ENCODE results near the gene KRTAP5-2. TPM values are rescaled to one million over a fixed set of nuclear protein-coding genes. Genes with fewer than 3 reads are reported as not detected.

The KRTAP5-2 gene
- total and polyA plus RNA-seq, 11 donors = not detected

- intact Hi-C loops (cut with DNase I) = loop anchor here in 7 of 10 donors (2.0 to 10.0 kb wide), 7 partner anchors 14 to 370 kb away; partner anchors contain the start of gene TOLLIP (in 1 of the 7)
- Histone ChIP-seq H3K4me1 (peaks cover 2 to 57% (median 31%) of the 10 kb centered on the region in 12 donors), H3K27me3 (peaks cover 0 to 25% (median 0%) of the 10 kb centered on the region in 9 donors), H3K9me3 (peaks cover 0 to 5% (median 0%) of the 10 kb centered on the region in 12 donors), H3K4me3 (peak overlapping the region; percentile 51 to 85 (median 74)), H3K36me3 (no peaks in the 10 kb centered on the region), H3K27ac (peak overlapping the region in 11 of 12 donors; percentile 24 to 91 (median 82))
- no peak for TF ChIP-seq POLR2A (IDR thresholded peaks at IDR 0.05)
- TF ChIP-seq, protein P1, sequence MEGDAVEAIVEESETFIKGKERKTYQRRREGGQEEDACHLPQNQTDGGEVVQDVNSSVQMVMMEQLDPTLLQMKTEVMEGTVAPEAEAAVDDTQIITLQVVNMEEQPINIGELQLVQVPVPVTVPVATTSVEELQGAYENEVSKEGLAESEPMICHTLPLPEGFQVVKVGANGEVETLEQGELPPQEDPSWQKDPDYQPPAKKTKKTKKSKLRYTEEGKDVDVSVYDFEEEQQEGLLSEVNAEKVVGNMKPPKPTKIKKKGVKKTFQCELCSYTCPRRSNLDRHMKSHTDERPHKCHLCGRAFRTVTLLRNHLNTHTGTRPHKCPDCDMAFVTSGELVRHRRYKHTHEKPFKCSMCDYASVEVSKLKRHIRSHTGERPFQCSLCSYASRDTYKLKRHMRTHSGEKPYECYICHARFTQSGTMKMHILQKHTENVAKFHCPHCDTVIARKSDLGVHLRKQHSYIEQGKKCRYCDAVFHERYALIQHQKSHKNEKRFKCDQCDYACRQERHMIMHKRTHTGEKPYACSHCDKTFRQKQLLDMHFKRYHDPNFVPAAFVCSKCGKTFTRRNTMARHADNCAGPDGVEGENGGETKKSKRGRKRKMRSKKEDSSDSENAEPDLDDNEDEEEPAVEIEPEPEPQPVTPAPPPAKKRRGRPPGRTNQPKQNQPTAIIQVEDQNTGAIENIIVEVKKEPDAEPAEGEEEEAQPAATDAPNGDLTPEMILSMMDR (IDR thresholded peaks at IDR 0.05) = no peak
- DNase-seq (peak in 2 of 5 donors; percentile 23 to 42), ATAC-seq (peak in 2 of 4 donors; percentile 0 to 12)
- 16 to 26% (median 23%) methylated on average over 20 to 37 of the region's 37 CpGs for WGBS, 4 donors
Measured at GRCh38 chr11:1573077-1573902, 24.8 kb downstream of the KRTAP5-2 start.

- no peaks in the 10 kb centered on the region for H3K36me3 ChIP-seq
- H3K27me3 ChIP-seq = peaks cover 0 to 25% (median 0%) of the 10 kb centered on the region in 9 donors
- H3K4me1 ChIP-seq = peaks cover 2 to 65% (median 33%) of the 10 kb centered on the region in 12 donors
- H3K4me3 ChIP-seq = peak within 1 kb of the TSS; percentile 55 to 85 (median 78)
- peak; percentile 75 to 80 (median 78) for ATAC-seq
- WGBS, 4 donors = 1% methylated on average over 65 to 124 of the region's 124 CpGs
- H3K27ac ChIP-seq = peak within 1 kb of the TSS; percentile 57 to 93 (median 84)
- DNase-seq = peak; percentile 94 to 96 (median 95)
- TF ChIP-seq, protein P1 (IDR thresholded peaks at IDR 0.05) = no peak
- peak in 1 of 2 donors; percentile 47 for TF ChIP-seq POLR2A (IDR thresholded peaks at IDR 0.05)
- intact Hi-C loops (cut with DNase I) = loop anchor here in 7 of 10 donors (2.0 to 10.0 kb wide), 7 partner anchors 14 to 370 kb away; partner anchors contain the start of gene TOLLIP (in 1 of the 7)
- H3K9me3 ChIP-seq = no peaks in the 10 kb centered on the region
Measured at GRCh38 chr11:1572197-1573076, 25.7 kb downstream of the KRTAP5-2 start, which contains the start of gene DUSP8. Gene DUSP8, minus strand, starts transcription at chr11:1572271. Its CDS starts 6,445 bp downstream, at chr11:1565826.

GRCh38 chr11:1571760-1572196 lies 26.3 kb downstream of the KRTAP5-2 start:
- intact Hi-C loops (cut with DNase I) = loop anchor here in 7 of 10 donors (2.0 to 10.0 kb wide), 7 partner anchors 13 to 369 kb away; partner anchors contain the start of gene TOLLIP (in 1 of the 7)
- Histone ChIP-seq H3K9me3 (no peaks in the 10 kb centered on the region), H3K27me3 (peaks cover 0 to 25% (median 0%) of the 10 kb centered on the region in 9 donors), H3K36me3 (no peaks in the 10 kb centered on the region), H3K27ac (peak overlapping the region; percentile 40 to 93 (median 80)), H3K4me3 (peak overlapping the region; percentile 55 to 81 (median 70)), H3K4me1 (peaks cover 2 to 71% (median 35%) of the 10 kb centered on the region in 12 donors)
- no peak for ATAC-seq
- TF ChIP-seq, protein P1 (IDR thresholded peaks at IDR 0.05) = no peak
- no peak for TF ChIP-seq POLR2A (IDR thresholded peaks at IDR 0.05)
- peak in 1 of 5 donors; percentile 26 for DNase-seq
- 0 to 1% (median 1%) methylated on average over 1 to 91 of the region's 91 CpGs; no CpG with 5 or more reads in 1 of the 4 donors for WGBS, 4 donors

Measured in heart left ventricle (tissue), 16 donors.